ENCODE data around the gene ASGR2.
"Not testable (repeated sequence)": the region's sequence is repeated elsewhere in the genome, so short reads cannot be mapped to it uniquely, and the experiment has no call there.

The ASGR2 gene

GRCh38 chr17:7124923-7125322 is 10.3 kb upstream of the ASGR2 start:
- Histone ChIP-seq H3K9me3 (no peaks in the 10 kb centered on the region), H3K4me1 (no peaks in the 10 kb centered on the region), H3K36me3 (no peaks in the 10 kb centered on the region), H3K27me3 (peaks cover 29% of the 10 kb centered on the region), H3K4me3 (ENCODE audit: low read depth, low read length) (no peak overlapping the region)
- no peak for DNase-seq
- TF ChIP-seq, protein P1, sequence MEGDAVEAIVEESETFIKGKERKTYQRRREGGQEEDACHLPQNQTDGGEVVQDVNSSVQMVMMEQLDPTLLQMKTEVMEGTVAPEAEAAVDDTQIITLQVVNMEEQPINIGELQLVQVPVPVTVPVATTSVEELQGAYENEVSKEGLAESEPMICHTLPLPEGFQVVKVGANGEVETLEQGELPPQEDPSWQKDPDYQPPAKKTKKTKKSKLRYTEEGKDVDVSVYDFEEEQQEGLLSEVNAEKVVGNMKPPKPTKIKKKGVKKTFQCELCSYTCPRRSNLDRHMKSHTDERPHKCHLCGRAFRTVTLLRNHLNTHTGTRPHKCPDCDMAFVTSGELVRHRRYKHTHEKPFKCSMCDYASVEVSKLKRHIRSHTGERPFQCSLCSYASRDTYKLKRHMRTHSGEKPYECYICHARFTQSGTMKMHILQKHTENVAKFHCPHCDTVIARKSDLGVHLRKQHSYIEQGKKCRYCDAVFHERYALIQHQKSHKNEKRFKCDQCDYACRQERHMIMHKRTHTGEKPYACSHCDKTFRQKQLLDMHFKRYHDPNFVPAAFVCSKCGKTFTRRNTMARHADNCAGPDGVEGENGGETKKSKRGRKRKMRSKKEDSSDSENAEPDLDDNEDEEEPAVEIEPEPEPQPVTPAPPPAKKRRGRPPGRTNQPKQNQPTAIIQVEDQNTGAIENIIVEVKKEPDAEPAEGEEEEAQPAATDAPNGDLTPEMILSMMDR (IDR thresholded peaks at IDR 0.05; ENCODE audit: low read depth, low read length), result no peak

DNA sequence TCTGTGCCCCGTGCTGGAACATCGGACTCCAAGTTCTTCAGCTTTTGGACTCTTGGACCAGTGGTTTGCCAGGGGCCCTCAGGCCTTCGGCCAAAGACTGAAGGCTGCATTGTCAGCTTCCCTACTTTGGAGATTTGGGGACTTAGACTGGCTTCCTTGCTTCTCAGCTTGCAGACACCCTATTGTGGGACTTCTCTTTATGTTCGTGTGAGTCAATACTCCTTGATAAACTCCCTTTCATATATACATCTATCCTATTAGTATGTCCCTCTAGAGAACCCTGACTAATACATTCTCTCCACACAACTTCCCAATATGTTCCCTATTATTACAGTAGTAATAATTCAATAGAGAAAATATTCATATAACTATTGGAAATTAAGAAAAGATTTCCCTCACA is 9.2 kb upstream of the ASGR2 start:
- Histone ChIP-seq H3K27me3 (peaks cover 22% of the 10 kb centered on the region), H3K4me1 (no peaks in the 10 kb centered on the region), H3K36me3 (no peaks in the 10 kb centered on the region), H3K9me3 (no peaks in the 10 kb centered on the region), H3K4me3 (ENCODE audit: low read depth, low read length) (no peak overlapping the region)
- no peak for DNase-seq
- TF ChIP-seq, protein P1 (IDR thresholded peaks at IDR 0.05; ENCODE audit: low read depth, low read length), result no peak

DNA sequence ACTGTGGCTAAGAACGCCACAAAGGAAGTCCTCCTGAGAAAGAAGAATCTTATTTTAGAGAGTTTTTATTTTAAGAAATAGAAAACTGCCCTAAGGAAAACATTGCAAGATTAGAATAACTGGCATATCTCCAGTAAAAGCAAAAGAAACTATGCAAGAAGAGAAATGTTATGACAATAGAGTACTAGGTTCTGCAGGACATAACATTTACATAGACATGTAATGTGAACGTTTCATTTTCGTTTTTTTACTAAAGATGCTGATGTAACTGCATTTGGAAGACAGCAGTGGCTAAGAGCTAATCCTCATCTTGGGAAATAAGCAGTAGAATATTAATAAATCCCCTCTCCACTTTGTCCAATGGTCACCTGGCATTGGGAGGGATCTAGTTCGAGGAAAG is 7.8 kb upstream of the ASGR2 start:
- Histone ChIP-seq H3K4me3 (ENCODE audit: low read depth, low read length) (no peak overlapping the region), H3K27me3 (peaks cover 13% of the 10 kb centered on the region), H3K9me3 (no peaks in the 10 kb centered on the region), H3K4me1 (no peaks in the 10 kb centered on the region), H3K36me3 (no peaks in the 10 kb centered on the region)
- no peak for DNase-seq
- TF ChIP-seq, protein P1 (IDR thresholded peaks at IDR 0.05; ENCODE audit: low read depth, low read length), result no peak

- not testable (repeated sequence) for H3K4me3 ChIP-seq (ENCODE audit: low read depth, low read length); H3K4me1 ChIP-seq; H3K9me3 ChIP-seq; DNase-seq; H3K36me3 ChIP-seq
- peaks cover 13% of the 10 kb centered on the region for H3K27me3 ChIP-seq
Measured at GRCh38 chr17:7120635-7121034, 6.0 kb upstream of the ASGR2 start.

DNA sequence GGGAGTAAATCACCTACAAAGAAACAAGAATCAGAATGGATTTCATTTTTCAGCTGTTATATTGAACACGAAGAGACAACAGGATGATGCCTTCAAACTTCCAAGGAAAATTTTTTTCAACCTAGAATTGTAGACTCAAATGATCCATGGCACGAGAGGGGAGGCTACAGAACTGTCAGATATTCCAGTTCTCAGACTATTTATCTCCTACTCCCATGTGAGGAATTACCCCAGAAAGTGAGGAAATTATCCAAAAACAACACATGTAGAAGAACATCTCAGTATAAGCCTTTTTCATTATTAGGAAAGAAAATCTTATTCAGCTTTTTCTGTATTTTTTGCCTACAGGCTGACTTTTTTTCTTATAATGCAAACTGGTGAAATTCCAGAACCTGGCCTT is 5.5 kb upstream of the ASGR2 start:
- Histone ChIP-seq H3K27me3 (peaks cover 13% of the 10 kb centered on the region), H3K36me3 (no peaks in the 10 kb centered on the region), H3K4me3 (ENCODE audit: low read depth, low read length) (no peak overlapping the region), H3K4me1 (no peaks in the 10 kb centered on the region), H3K9me3 (no peaks in the 10 kb centered on the region)
- no peak for DNase-seq
- TF ChIP-seq, protein P1 (IDR thresholded peaks at IDR 0.05; ENCODE audit: low read depth, low read length), result no peak

- Histone ChIP-seq H3K4me3 (ENCODE audit: low read depth, low read length) (no peak overlapping the region), H3K36me3 (no peaks in the 10 kb centered on the region), H3K27me3 (peaks cover 13% of the 10 kb centered on the region), H3K4me1 (no peaks in the 10 kb centered on the region), H3K9me3 (no peaks in the 10 kb centered on the region)
- TF ChIP-seq, protein P1 (IDR thresholded peaks at IDR 0.05; ENCODE audit: low read depth, low read length), result no peak
- DNase-seq, result no peak
Measured at GRCh38 chr17:7119314-7119713, 4.7 kb upstream of the ASGR2 start.
